Stimulated activated CD4-positive, alpha-beta T cell treated with anti-CD3 and anti-CD28 coated beads, Interleukin-15, amount 100 ng/mL, for 48 hours (primary cell): ENCODE data around the gene KDM4B.
"Not testable (repeated sequence)": the region's sequence is repeated elsewhere in the genome, so short reads cannot be mapped to it uniquely, and the experiment has no call there.

Source experiments
- DNase-seq, 2 donors: peaks; one replicate each; pipeline ENCODE4 v3.0.0-alpha.2; 2020; ENCODE audit warnings: low read depth in 2 of 2

Gene KDM4B

GRCh38 chr19:5147074-5147977, 178.4 kb downstream of the KDM4B start:
- DNase-seq = no peak

DNA sequence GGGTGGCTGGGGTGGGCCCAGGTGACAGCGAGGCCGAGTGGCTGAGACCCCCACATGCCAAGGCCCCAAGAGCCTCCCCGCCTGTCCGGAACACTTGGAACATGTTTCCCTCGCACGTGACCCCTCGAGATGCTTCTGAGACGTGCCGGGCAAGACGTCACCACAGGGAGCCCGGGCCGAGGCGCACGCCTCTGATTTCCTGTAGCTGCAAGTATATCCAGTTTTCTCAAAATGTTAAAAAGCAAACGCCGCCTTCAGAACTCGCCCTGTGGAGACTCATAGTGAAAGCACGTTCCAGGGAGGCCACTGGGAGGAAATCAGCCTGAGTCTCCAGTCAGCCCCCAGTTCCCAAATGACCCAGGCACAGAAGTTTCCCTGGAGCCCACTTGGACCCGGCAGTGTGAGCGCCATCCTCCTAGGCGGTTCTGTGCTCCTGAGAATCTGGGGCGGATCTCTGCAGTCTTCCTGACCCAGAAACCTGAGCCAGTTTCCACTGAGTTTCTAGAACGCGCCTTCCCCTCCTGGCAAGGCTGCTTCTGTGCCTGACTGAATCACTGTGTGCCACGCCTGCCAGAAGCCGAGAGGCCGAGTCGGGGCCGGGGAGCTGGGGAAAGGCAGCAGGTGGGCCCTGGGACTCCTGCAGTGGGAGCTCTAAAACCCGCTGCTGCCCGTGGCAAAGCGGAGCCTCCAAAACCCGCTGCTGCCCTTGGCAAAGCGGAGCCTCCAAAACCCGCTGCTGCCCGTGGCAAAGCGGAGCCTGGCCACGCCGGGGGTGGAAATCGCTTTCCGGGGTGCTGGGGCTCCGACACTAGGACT, 179.3 kb downstream of the KDM4B start:
- no peak for DNase-seq

GRCh38 chr19:5148794-5149190, 179.9 kb downstream of the KDM4B start:
- DNase-seq = no peak

DNA sequence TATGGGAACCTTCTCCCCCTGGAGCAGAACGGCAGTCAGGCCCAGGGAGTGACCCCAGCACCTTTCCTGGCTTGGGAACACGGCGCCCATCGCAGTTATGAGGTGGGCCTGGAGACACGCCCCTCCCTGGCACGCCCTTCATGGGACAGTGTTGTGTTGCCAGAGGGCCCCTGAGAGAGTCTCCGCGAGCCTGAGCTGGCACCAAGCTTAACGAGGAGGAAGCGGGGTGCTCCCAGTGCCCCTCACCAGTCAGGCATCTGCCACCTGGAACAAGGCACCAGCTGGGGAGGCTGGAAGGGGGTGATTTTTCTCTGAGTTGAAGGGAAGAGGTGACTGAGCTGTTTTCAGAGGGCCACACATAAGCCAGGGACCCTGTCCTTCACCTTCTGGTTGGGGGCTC, 180.6 kb downstream of the KDM4B start:
- no peak for DNase-seq

- no peak for DNase-seq
Observed at GRCh38 chr19:5149932-5150901, 181.3 kb downstream of the KDM4B start.

GRCh38 chr19:5150902-5151741, 182.2 kb downstream of the KDM4B start:
- DNase-seq = no peak

- DNase-seq = no peak
Observed at GRCh38 chr19:5152013-5152763, 183.3 kb downstream of the KDM4B start.

DNA sequence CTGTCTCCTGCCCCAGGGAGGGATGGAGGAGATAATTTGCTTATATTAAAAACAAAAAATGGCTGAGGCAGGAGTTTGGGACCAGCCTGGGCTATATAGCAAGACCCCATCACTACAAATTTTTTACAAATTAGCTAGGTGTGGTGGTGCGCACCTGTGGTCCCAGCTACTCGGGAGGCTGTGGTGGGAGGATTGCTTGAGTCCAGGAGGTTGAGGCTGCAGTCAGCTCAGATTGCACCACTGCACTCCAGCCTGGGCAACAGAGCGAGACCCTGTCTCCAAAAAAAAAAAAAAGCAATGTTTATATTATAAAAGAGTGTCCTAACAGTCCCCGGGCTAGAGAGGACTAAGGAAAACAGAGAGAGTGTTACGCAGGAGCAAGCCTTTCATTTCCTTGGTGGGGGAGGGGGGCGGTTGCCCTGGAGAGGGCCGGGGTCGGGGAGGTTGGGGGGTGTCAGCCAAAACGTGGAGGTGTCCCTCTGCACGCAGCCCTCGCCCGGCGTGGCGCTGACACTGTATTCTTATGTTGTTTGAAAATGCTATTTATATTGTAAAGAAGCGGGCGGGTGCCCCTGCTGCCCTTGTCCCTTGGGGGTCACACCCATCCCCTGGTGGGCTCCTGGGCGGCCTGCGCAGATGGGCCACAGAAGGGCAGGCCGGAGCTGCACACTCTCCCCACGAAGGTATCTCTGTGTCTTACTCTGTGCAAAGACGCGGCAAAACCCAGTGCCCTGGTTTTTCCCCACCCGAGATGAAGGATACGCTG, 184.0 kb downstream of the KDM4B start:
- DNase-seq = no peak

GRCh38 chr19:5153601-5154128, 184.8 kb downstream of the KDM4B start:
- no peak for DNase-seq

GRCh38 chr19:5154129-5154798, 185.4 kb downstream of the KDM4B start:
- no peak for DNase-seq

GRCh38 chr19:5154799-5155426, 186.0 kb downstream of the KDM4B start:
- DNase-seq = no peak

DNA sequence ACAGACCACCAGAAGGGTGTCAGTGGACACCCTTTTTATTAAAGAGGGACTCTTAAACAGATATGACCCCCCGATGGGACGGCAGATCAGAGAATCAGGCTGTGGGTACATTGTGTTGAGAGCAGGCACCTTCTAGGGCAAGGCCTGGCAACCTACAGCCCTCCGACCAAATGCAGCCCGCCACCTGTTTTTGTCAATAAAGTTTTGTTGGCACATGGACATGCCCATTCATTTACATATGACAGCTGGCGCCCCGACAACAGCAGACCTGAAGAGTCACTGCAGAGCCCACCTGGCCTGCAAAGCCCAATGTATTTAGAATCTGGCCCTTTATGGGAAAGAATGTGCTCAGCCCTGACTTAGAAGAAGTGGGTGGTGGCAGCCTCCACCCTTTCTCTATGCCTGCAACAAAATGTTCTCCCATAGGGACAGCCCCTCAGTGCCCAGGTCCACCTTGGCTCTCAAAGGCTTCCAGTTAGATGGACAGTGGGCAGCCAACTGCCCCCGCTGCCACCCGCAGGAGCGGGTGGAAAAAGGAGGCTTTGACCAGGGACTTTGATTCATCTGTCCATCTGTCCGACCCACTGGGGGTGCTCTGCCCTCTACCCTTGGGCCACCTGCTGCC, 186.8 kb downstream of the KDM4B start:
- DNase-seq = no peak

DNA sequence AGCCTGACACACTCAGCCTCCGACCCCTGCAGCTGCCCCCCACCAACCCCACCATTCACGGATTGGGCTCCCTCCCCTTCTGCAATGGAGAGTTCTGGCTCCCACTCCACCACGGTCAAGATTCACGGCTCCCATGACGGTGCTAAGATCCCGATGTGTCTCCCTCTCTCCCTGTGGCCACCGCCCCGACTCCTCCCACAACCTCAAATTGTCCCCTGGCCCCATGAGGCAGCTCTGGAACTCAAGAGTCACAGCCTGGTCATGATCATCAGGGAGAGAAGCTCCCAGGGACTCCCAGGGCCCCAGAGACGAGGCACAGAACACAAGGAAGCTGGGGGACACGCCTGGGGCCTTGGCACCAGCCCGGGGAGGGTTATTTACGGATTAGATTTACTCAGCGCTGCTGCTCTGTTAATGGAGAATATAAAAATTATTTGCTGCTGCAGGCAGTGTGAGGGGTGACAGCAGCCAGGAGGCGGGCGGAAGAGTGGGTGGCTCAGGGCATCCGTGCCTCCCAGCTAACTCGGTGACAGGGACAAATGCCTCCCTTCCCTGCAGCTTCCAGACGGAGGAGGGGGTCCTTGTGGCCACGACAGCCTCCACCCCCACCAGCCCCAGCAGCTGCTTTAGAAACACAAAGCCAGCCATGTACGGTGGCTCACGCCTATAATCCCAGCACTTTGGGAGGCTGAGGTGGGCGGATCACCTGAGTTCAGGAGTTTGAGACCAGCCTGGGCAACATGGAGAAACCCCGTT, 187.5 kb downstream of the KDM4B start:
- DNase-seq = no peak

- no peak for DNase-seq
Observed at GRCh38 chr19:5157186-5157585, 188.3 kb downstream of the KDM4B start.

GRCh38 chr19:5158549-5159134, 189.7 kb downstream of the KDM4B start:
- DNase-seq = not testable (repeated sequence)

- not testable (repeated sequence) for DNase-seq
Observed at GRCh38 chr19:5160158-5160795, 191.4 kb downstream of the KDM4B start.
